K562 treated with DMSO at 1 percent for 12 hours (cell line): ENCODE measurements around the gene LEFTY1. TPM values are rescaled to one million over a fixed set of nuclear protein-coding genes. Genes with fewer than 3 reads are reported as not detected.

ENCODE experiments used
- total RNA-seq: library from RNA; unstranded; fragments of 300-600 nt; gene quantifications from 2 replicates; pipeline ENCODE4 v1.2.3, GENCODE V29; 2022; ENCODE audit not compliant: insufficient read depth

Gene LEFTY1
- total RNA-seq = not detected in 2 replicates

GRCh38 chr1:225888898-225889601 lies at the start of gene LEFTY1:
Gene LEFTY1, minus strand, starts transcription at chr1:225889146. Its CDS starts 80 bp downstream, at chr1:225889066.

GRCh38 chr1:225923692-225924555 lies 35.0 kb upstream of the LEFTY1 start, which contains the start of gene PYCR2:
Gene PYCR2, minus strand, starts transcription at chr1:225924250. Its CDS starts 140 bp downstream, at chr1:225924110.

GRCh38 chr1:225881959-225882693 lies 6.8 kb downstream of the LEFTY1 start, which contains the start of gene TMEM63A:
Gene TMEM63A, minus strand, starts transcription at chr1:225882380. Its CDS starts 4,800 bp downstream, at chr1:225877580.

Other genes with a start within 250 kb of the LEFTY1 start
- gene ENAH, start 236.0 kb downstream of the LEFTY1 start, total RNA-seq = not detected in 2 replicates
- 217 and 289 TPM in 2 replicates for gene SRP9, start 111.3 kb downstream of the LEFTY1 start, total RNA-seq
- gene EPHX1, start 79.0 kb downstream of the LEFTY1 start, total RNA-seq = 41.9 and 49.0 TPM in 2 replicates
- gene TMEM63A, start 6.8 kb downstream of the LEFTY1 start, total RNA-seq = 10.8 and 40.2 TPM in 2 replicates
- 185 and 200 TPM in 2 replicates for gene PYCR2, start 35.1 kb upstream of the LEFTY1 start, total RNA-seq
- 0.41 TPM in 1 of 2 replicates, not detected in the other for gene LEFTY2, start 52.1 kb upstream of the LEFTY1 start, total RNA-seq
- gene SDE2, start 110.2 kb upstream of the LEFTY1 start, total RNA-seq = 9.6 and 19.2 TPM in 2 replicates
- 557 and 703 TPM in 2 replicates for gene H3-3A, start 173.6 kb upstream of the LEFTY1 start, total RNA-seq